Panc1 (cell line): Measurements from ENCODE around the gene DHX36. TPM values are rescaled to one million over a fixed set of nuclear protein-coding genes. Genes with fewer than 3 reads are reported as not detected.
A peak's percentile ranks its signal among the peaks of the same experiment; 100 is the strongest.

ENCODE experiments used
- ATAC-seq: fragments of 200-7000 bp; cut with Tn5 transposase; 2 replicates; pipeline ENCODE4 v1.9.1; 2020; ENCODE audit warnings: mild to moderate bottlenecking, moderate library complexity
- BruUV-seq: library from RNA; stranded (reverse); fragments of 400-500 nt; replicated peaks from 2 replicates; lab custom pipeline; 2021; lab: Mats Ljungman, UMichigan
- CTCF ChIA-PET: fragments of 300-600 bp; sonication (Branson Sonifier 250); formaldehyde crosslinking; loops from one replicate; lab custom pipeline; 2022; ENCODE audit warnings: antibody characterized with exemption; lab: Charles Lee
- POLR2A ChIA-PET: fragments of 300-600 bp; sonication (Branson Sonifier 250); formaldehyde crosslinking; loops from one replicate; lab custom pipeline; 2022; ENCODE audit warnings: antibody characterized with exemption; lab: Charles Lee
- DNase-seq: peaks from one replicate; pipeline ENCODE4 v3.0.0-alpha.2; 2010; ENCODE audit warnings: low read depth, low spot score
- H3K27ac ChIP-seq: 2 replicates; pipeline ENCODE4 v1.5.1; 2011; ENCODE audit warnings: mild to moderate bottlenecking, low read length, inconsistent platforms
- H3K27me3 ChIP-seq: fragments of 200-500 bp; sonication (Bioruptor generic); 2 replicates; pipeline ENCODE4 v1.6.0; 2014; ENCODE audit warnings: low read length, inconsistent platforms; ENCODE audit not compliant: control insufficient read depth, insufficient read depth
- H3K36me3 ChIP-seq: fragments of 200-500 bp; sonication (Bioruptor generic); 2 replicates; pipeline ENCODE4 v1.5.1; 2014; ENCODE audit warnings: inconsistent platforms, mild to moderate bottlenecking, low read length, moderate library complexity; ENCODE audit not compliant: control insufficient read depth, insufficient read depth
- H3K4me1 ChIP-seq: 2 replicates; pipeline ENCODE4 v1.5.1; 2011; ENCODE audit warnings: inconsistent platforms, mild to moderate bottlenecking, low read length, moderate library complexity; ENCODE audit not compliant: control insufficient read depth, insufficient read depth
- H3K4me3 ChIP-seq, 2 experiments: 2 replicates each; pipeline ENCODE4 v1.5.1; 2011 to 2012; ENCODE audit warnings: low read depth in 2 of 2, low read length in 2 of 2, mild to moderate bottlenecking in 2 of 2, inconsistent platforms in 1 of 2, moderate library complexity in 1 of 2
- H3K9me3 ChIP-seq: fragments of 200-500 bp; sonication (Bioruptor generic); 2 replicates; pipeline ENCODE4 v1.5.1; 2014; ENCODE audit warnings: low read depth, mild to moderate bottlenecking, inconsistent platforms, low read length, moderate library complexity; ENCODE audit not compliant: control insufficient read depth, insufficient read depth
- CTCF ChIP-seq: fragments of 450-650 bp; IDR thresholded peaks from 2 replicates; pipeline ENCODE4 v1.5.1; 2017; ENCODE audit warnings: mild to moderate bottlenecking
- POLR2AphosphoS5 ChIP-seq: IDR thresholded peaks from 2 replicates; pipeline ENCODE4 v1.6.1; 2012; ENCODE audit warnings: mild to moderate bottlenecking, low read depth, low read length, moderate library complexity
- REST ChIP-seq, 2 experiments: IDR thresholded peaks; 2 replicates each; pipeline ENCODE4 v1.6.1; 2011 to 2012; ENCODE audit warnings: low read depth in 2 of 2, control low read depth in 1 of 2, low read length in 1 of 2, mild to moderate bottlenecking in 1 of 2, moderate library complexity in 1 of 2; ENCODE audit not compliant: insufficient read depth in 1 of 2
- SIN3A ChIP-seq: IDR thresholded peaks from 2 replicates; pipeline ENCODE4 v1.6.1; 2012; ENCODE audit warnings: low read depth, mild to moderate bottlenecking, low read length, moderate library complexity, borderline replicate concordance; ENCODE audit not compliant: insufficient read depth
- TCF7L2 ChIP-seq: IDR thresholded peaks from 2 replicates; pipeline ENCODE4 v1.6.1; 2011; ENCODE audit warnings: mild to moderate bottlenecking, low read depth, low read length, inconsistent platforms
- in situ Hi-C: cut with HindIII; loops from 2 replicates; pipeline ENCODE4 v1.10.0; 2016; ENCODE audit warnings: low sequenced_read_pairs, low pct_unique_long_range_greater_than_20kb
- intact Hi-C: fragments of 100-400 bp; cut with micrococcal nuclease; formaldehyde crosslinking; loops from one replicate; pipeline ENCODE4 v1.10.0; 2022; ENCODE audit not compliant: unreplicated experiment
- total RNA-seq: library from RNA; stranded (reverse); gene quantifications from one replicate; pipeline ENCODE4 v1.2.1, GENCODE V29; 2021; ENCODE audit not compliant: unreplicated experiment

Gene DHX36
- total RNA-seq, 1 experiment from 2014 or later, result 74.3 TPM

DNA sequence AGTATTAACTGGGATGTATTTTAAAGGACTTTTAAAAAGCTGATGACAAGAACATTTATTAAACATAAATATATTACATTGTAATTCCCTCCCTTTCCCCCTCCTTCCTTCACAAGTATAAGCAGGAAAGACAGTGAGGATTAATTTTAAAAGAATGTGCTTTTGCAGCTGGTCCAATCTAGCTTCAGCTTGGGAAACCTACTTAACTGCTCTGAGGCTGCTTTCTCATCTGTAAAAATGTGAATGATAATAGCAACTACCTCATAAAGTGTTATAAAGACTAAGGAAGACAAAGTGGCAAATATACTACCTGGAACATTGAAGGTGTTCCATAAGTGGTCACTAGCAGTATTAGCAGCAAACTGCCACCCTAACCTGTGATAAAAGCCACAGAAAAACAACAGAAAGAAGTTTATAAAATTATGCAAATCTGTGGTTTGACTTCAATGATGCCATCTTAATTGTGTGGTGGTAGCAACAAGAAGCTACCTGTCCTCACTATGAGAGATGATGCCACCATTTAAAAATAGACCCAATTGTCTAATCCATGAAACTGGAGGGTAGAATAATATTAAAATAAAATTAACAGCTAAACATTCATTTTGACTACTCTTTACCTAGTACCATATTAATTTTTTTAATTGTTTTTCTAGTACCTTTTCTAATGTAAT is 20.0 kb downstream of the DHX36 start:
- CTCF ChIA-PET, result no interaction called here
- no peaks in the 10 kb centered on the region for H3K9me3 ChIP-seq
- DNase-seq (no peak), ATAC-seq (no peak)
- H3K4me1 ChIP-seq, result no peaks in the 10 kb centered on the region
- no peaks in the 10 kb centered on the region for H3K27me3 ChIP-seq
- POLR2A ChIA-PET, result no interaction called here
- H3K36me3 ChIP-seq, result peaks cover 53% of the 10 kb centered on the region
- intact Hi-C loops, result no loop called here
- in situ Hi-C loops, result no loop called here
- H3K27ac ChIP-seq, result no peak overlapping the region
- BruUV-seq, result no TSS peak
- TF ChIP-seq SIN3A, result no peak
- TF ChIP-seq POLR2AphosphoS5, result no peak
- no peak for TF ChIP-seq CTCF
- no peak for TF ChIP-seq REST (IDR thresholded peaks at IDR 0.05; ENCODE audit: insufficient read depth in 1 of 2, low read depth in 2 of 2, low read length in 1 of 2)
- TF ChIP-seq TCF7L2, result no peak
- no peak overlapping the region for H3K4me3 ChIP-seq

DNA sequence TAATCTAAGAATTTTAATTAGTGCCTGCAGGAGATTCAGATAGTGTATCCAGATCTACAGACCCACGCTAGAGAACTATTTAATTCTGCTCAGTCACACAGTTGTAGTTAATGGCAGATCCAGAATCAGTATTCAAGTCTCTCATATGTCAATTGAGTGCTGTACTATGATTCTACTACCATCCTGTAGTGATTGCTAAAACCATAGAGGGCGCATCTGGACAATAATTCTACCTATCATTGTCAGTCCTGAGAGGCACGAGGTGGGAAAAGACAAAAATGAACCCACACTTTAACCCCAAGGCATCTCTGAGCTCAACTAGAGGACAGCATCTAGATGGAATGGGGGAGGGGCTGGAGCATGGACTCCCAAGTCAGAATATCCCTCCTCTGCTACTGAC is 22.7 kb downstream of the DHX36 start:
- H3K27me3 ChIP-seq, result no peaks in the 10 kb centered on the region
- peaks cover 64% of the 10 kb centered on the region for H3K36me3 ChIP-seq
- intact Hi-C loops (no loop called here), in situ Hi-C loops (no loop called here)
- ATAC-seq (peak; percentile 30; the same call in 1 of the 2 replicates), DNase-seq (no peak)
- ChIA-PET CTCF (no interaction called here), POLR2A (no interaction called here)
- H3K27ac ChIP-seq, result no peak overlapping the region
- BruUV-seq, result no TSS peak
- H3K9me3 ChIP-seq, result no peaks in the 10 kb centered on the region
- no peak overlapping the region for H3K4me3 ChIP-seq
- no peak for TF ChIP-seq REST (IDR thresholded peaks at IDR 0.05; ENCODE audit: insufficient read depth in 1 of 2, low read depth in 2 of 2, low read length in 1 of 2)
- TF ChIP-seq POLR2AphosphoS5, result no peak
- TF ChIP-seq CTCF, result no peak; the same call in 1 of the 2 replicates
- no peak for TF ChIP-seq SIN3A
- no peaks in the 10 kb centered on the region for H3K4me1 ChIP-seq
